ENCODE results near the gene TAF4.
"Not testable (repeated sequence)": the region's sequence is repeated elsewhere in the genome, so short reads cannot be mapped to it uniquely, and the experiment has no call there.

TAF4 gene

DNA sequence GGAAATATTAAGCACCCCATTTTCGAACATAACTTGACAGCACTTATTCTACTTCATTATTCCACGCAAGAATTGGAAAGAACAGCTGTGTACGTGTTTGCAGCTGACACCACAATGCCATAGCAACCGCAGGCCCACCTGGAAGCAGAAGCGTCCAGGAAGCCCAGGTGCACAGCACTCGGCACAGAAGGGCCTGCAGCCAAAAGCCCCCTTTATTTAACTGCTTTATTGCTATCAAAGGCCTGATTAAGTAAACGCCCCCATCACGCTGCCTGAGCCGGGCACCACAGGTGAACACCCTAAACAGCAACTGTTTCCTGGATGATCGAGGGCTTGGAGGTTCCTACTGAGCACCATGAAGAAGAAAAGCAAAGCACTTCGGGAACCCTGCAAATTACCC, 6.3 kb downstream of the TAF4 start:
- no peak for DNase-seq (ENCODE audit: extremely low read depth in 1 of 2, low read depth in 1 of 2)

DNA sequence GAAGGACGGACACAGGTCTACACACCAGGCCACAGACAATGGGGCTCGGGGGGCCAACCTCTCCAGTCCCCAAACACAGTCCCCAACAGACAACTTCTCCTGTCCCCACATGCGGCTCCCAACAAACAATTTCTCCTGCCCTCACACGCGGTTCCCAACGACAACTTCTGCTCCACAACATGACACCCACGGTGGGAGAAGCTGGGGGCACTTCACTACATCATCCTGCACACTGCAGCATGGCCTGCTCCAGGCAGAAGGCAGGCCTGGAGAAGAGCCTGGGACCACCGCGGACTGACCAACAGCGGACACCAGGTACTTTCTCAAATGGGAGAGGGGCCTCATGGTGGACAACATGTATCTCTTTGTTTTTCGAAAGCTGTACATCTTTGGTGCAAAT, 6.7 kb downstream of the TAF4 start:
- DNase-seq (ENCODE audit: extremely low read depth in 1 of 2, low read depth in 1 of 2): no peak

- DNase-seq (ENCODE audit: extremely low read depth in 1 of 2, low read depth in 1 of 2): no peak
Observed at GRCh38 chr20:62056975-62057374, 8.7 kb downstream of the TAF4 start.

DNA sequence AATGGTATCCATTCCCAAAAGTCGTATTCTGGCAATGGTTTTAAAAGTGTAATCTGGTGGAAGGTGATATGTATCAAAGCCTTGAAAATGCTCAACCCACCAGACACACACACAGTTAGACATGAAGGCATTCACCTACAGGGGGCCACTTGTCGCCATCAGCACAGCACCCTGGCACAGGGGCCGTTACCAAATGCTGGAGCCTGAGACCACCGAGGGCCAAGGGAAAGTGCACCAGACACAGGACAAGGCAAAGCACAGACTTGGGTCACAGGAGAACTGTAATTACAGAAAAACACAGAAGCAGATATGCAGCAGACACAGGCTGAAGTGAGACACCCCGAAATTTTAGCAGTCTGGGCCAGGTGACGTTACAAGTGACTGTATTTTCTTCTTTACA, 9.3 kb downstream of the TAF4 start:
- DNase-seq (ENCODE audit: extremely low read depth in 1 of 2, low read depth in 1 of 2): no peak

DNA sequence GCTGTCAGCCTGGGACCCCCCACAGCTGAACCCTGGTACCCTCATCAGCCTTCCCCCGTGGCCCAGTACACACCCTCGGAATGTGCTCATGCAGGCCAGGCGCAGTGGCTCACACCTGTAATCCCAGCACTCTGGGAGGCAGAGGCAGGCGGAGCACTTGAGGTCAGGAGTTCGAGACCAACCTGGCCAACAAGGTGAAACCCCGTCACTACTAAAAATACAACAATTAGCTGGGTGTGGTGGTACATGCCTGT, 9.9 kb downstream of the TAF4 start:
- not testable (repeated sequence) for DNase-seq (ENCODE audit: extremely low read depth in 1 of 2, low read depth in 1 of 2)

GRCh38 chr20:62055106-62055861, 10.4 kb downstream of the TAF4 start:
- no peak for DNase-seq (ENCODE audit: extremely low read depth in 1 of 2, low read depth in 1 of 2)

- no peak for DNase-seq (ENCODE audit: extremely low read depth in 1 of 2, low read depth in 1 of 2)
Observed at GRCh38 chr20:62054451-62054953, 11.2 kb downstream of the TAF4 start.

DNA sequence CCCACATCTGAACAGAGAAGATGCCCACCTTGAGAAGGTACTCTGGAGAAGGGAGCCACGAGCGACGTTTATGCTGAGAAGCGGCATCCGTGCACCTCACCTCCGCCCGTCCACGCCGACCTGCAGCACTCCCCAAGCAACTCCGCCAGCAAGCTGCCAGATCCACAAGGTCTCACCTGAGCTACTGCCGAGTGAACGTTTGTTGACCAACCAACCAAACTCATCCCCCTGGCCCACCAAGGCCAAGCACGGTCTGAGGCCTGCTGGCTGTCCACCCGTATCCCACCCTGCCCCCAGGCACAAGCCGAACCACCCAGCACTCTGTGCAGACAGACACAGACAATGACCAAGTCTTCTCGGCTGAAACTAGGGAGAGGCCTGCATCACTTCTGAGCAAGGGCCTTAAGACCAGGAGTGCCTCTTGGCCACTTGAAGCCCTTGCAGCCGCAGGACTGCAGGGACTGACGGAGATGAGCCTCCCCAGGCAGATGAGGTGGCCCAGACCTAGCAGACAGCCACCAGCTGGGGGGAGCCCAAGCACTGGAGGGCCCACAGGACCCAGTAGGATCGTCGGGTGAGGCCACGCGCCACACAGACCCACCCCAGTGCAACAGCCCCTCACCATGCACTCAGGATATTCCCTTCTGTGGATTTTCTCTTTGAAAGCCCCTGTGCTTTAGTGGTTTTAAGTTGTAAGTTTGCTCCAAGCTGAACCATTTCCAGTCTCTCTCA, 12.1 kb downstream of the TAF4 start:
- no peak for DNase-seq (ENCODE audit: extremely low read depth in 1 of 2, low read depth in 1 of 2)

DNA sequence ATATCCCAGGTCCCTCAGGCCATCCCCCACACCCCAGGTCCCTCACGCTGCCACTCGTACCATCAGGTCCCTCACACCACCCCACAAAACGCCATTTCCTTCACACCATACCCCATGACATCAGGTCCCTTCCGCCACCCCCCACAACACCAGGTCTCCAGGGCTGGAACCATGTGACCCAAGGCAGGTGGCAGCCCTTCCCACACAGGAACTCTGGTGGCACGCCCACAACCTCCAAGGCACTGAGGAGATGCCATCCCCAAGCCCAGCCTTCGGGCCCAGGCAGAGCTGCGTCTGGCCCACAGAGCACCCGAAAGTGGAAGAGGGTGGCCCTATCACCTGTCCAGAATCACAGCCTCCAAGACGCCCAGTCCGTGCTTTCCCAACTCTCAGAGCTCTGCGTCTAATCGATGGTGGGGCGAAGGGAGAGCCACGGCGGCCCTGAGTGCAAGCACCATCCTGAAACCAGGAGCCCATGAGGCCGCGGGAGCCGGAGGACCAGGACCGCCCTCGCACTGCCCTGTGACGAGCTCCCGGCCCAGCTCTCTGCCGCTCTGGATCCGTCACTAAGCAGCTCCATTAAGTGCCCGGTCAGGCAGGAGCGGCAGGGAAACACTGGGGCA, 12.7 kb downstream of the TAF4 start:
- DNase-seq (ENCODE audit: extremely low read depth in 1 of 2, low read depth in 1 of 2): no peak

DNA sequence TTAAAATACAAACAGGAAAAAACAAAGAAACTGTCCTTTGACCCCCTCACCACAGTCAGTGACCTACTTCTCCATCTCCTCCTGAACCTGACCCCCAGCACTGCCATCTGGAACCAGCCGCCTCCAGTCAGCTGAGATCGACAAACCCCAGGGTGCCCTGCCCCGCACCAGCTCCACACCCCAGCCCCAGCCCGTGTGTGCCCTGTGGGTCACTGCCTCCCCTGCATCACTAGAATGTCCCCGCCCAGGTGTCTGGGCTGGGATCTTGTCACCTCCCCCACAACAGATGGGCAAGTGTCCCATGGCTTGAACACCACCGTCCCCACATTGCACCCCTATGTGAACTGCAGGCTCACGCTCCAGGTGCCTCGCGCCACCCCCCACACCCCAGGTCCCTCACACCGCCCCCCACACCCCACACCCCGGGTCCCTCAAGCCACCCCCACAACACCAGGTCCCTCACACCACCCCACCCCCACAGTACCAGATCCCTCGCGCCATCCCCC, 13.3 kb downstream of the TAF4 start:
- no peak for DNase-seq (ENCODE audit: extremely low read depth in 1 of 2, low read depth in 1 of 2)

- DNase-seq (ENCODE audit: extremely low read depth in 1 of 2, low read depth in 1 of 2): no peak
Observed at GRCh38 chr20:62051546-62052255, 14.0 kb downstream of the TAF4 start.

- no peak for DNase-seq (ENCODE audit: extremely low read depth in 1 of 2, low read depth in 1 of 2)
Observed at GRCh38 chr20:62051144-62051543, 14.5 kb downstream of the TAF4 start.

- no peak for DNase-seq (ENCODE audit: extremely low read depth in 1 of 2, low read depth in 1 of 2)
Observed at GRCh38 chr20:62050166-62051120, 15.2 kb downstream of the TAF4 start.

DNA sequence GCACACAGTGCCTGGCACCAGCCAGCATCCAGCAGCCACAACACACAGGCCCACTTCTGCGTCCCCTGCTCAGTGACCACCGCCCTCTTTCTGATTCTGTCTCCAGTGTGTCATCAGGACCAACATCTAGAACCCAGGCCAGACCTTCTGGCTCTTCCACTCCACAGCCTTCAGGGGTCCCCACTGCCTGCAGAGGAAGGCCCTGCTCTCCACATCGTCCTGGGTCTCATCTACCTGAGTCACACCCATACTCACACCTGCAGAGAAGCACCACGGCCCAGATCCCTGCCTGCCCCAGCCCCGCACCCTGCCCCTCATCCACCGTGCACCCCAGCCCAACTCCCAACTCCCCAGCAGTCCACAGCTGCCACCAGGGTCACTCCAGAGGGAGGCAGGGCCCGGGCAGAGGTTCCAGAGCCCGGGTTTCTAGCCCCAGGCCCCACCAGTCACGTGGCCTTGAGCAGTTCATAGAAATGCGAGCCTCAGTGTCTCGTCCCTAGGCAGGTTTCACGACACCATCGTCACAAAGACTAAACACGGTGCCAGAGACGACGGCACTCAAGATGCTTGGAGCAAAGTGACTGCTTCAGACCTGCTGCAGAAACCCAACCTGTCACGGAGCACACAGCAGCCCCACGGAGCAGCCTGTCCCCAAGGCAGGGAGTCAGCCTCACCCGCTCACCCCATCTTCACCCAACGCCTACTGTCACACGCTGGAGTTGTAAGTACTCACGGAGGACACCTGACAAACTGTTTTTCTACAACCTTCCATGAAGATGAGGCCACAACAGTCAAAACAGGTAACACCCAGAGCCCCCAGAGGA, 16.1 kb downstream of the TAF4 start:
- no peak for DNase-seq (ENCODE audit: extremely low read depth in 1 of 2, low read depth in 1 of 2)

- no peak for DNase-seq (ENCODE audit: extremely low read depth in 1 of 2, low read depth in 1 of 2)
Observed at GRCh38 chr20:62048821-62049291, 16.8 kb downstream of the TAF4 start.

GRCh38 chr20:62048346-62048761, 17.3 kb downstream of the TAF4 start:
- DNase-seq (ENCODE audit: extremely low read depth in 1 of 2, low read depth in 1 of 2): no peak

DNA sequence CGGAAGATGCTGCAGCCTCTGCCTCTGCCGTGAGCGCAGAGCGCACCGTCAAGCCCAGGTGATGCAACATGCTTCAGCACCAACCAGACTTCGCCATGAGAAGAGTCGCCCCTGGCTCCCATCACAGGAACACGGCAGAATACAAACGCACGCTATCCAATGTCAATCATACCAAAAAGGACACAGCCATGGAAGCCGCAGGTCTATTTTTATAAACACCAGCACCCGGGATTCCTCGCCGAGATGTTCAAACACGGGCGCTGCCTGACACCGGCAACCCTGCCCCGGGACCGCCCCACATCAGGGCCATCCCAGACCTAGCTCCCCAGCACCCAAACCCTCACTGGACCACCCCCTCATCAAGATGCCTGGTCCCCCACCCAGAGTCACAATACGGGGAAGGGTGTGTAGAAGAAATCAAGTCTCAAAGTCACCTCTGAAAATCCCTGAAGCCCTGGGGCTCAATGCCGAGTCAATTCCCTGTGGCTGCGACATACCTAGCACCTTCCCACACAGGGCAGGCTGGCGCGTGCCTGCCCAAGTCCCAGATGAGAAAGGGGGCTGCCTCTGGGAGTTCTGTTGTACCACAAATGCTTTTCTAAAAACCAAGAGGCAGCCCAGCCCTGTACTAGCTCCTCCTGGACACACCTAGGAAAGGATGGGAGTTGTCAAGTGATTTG, 17.9 kb downstream of the TAF4 start:
- no peak for DNase-seq (ENCODE audit: extremely low read depth in 1 of 2, low read depth in 1 of 2)

DNA sequence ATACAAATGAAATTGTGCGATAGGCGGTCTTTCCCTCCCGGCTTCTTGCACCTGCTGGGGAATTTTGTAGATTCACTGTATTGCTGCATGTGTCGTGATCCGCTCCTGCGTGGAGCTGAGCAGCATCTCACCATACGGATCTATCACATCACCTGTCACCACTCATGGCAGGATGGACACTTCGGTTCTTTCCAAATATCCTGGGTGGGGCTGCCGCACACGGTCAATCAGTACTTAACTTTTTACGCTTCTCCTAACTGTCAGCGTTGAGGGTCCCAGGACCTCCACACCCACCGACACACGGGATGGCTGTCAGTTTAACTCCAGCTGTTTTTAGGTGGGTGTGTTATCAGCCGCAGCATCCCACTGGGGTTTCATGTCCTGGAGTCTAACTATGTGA, 19.2 kb downstream of the TAF4 start:
- no peak for DNase-seq (ENCODE audit: extremely low read depth in 1 of 2, low read depth in 1 of 2)

Measured in activated CD8-positive, alpha-beta memory T cell treated with anti-CD3 and anti-CD28 coated beads for 1 hour (primary cell).